ENCODE measurements around the gene PLOD1. TPM values are rescaled to one million over a fixed set of nuclear protein-coding genes. Genes with fewer than 3 reads are reported as not detected.
"Not testable (repeated sequence)": the region's sequence is repeated elsewhere in the genome, so short reads cannot be mapped to it uniquely, and the experiment has no call there.

Gene PLOD1
- total RNA-seq, 1 donor from 2014 or later: 23.7 TPM

DNA sequence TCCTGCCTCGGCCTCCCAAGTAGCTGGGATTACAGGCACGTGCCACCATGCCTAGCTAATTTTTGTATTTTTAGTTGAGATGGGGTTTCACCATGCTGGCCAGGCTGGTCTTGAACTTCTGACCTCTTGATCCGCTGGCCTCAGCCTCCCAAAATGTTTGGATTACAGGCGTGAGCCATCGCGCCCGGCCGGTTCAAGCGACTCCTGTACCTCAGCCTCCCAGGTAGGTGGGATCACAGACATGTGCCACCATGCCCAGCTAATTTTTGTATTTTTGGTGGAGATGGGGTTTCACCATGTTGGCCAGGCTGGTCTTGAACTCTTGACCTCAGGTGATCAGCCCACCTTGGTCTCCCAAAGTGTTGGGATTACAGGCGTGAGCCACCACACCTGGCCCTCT lies 1.2 kb downstream of the PLOD1 start:
- intact Hi-C loops (cut with micrococcal nuclease): not testable (repeated sequence)

DNA sequence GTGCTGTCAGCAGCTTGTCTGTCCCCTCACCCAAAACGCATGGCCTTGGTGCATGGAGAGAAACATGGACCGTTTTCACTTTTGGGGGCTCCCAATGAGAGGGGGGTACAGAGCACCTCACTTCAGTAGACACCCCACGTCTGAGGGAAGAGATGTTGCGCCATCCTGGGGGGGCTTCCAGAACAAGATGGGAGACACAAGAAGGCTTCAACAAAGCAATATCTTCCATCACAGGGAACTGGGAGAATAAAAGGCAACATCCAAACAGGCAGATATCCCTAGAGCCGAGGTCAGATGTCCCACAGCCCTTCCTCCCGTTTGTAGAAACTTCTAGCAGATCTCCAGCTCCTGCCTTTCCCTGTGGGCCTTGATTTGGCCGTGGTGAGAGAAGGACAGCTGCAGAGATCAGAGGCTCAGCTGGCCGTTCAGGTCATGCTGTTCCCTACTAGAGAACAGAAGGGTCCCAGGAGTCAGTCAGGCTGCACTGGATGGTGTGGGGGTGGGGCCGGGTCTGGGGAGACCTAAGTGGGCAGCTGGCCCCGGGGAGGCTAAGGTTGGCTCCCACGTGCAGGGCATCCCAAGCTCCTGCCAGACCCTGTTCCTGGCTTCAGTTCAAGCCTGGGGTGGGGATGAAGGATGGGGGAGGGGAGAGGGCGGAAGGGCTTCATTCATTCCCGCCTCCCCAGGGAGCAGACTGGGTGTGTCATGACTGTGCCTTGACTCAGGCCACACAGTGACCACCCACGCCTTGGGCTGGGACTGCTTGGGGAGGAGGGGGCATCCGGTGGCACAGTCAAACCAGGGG lies 4.4 kb downstream of the PLOD1 start:
- intact Hi-C loops (cut with micrococcal nuclease): no loop called here

DNA sequence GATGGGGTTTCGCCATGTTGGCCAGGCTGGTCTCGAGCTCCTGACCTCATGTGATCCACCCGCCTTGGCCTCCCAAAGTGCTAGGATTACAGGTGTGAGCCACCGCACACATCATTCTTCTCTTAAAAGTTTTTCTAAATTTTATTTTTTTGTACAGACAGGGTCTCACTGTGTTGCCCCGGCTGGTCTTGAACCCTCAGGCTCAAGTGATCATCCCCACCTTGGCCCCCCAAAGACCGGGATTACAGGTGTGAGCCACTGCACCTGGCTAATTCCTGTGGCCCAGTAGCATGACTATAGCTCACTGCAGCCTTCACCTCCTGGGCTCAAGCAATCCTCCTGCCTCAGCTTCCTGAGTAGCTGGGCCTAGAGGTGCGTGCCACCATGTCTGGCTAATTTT lies 5.3 kb downstream of the PLOD1 start:
- intact Hi-C loops (cut with micrococcal nuclease): not testable (repeated sequence)

DNA sequence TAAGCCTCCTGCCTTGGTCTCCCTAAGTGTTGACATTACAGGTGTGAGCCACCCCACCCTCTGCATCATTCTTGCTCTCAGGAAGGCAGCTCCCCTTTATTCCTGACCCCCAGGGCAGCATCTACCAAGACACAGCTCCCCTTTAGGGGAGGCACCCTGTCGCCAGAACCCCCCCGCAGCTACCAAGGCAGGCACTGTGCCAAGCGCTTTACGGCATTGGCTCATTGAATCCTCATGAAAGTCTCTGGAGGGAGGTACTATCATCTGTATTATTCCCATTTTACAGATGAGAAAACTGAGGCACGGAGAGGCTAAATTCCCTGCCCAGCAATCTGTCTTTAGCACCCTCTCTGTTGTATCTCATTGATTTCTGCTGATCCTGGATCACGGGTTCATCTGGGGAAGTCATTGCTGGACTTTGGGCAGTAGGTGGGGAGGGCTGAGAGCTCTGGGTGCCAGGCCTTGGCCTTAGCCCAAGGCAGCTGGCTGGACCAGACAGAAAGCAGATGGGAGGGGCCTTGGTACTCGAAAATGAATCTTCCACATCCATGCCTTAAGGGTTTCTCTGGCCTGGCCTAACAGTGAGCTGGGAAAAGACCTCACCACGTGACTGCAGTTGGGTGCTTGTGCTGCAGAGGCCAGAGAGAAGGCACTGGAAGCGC lies 5.9 kb downstream of the PLOD1 start:
- intact Hi-C loops (cut with micrococcal nuclease): no loop called here

DNA sequence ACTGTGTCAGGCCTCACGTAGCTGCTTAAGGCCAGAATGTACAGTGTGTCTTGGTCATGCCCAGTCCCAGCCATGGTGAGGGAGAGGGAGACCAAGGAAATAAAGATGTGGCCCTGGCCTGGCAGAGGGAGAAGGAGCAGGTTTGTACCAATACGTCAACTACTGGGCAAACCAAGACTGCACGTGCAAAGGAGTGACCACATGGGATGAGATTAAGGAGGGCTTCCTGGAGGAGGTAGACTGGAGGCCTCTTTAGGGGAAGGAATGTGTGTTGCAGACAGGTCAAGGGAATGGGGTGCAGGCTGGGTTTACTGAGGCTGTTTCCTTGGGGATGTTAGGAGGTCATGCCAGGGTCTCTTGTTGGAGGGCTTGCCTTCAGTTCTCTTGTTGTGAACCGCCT lies 7.8 kb downstream of the PLOD1 start:
- intact Hi-C loops (cut with micrococcal nuclease): no loop called here

DNA sequence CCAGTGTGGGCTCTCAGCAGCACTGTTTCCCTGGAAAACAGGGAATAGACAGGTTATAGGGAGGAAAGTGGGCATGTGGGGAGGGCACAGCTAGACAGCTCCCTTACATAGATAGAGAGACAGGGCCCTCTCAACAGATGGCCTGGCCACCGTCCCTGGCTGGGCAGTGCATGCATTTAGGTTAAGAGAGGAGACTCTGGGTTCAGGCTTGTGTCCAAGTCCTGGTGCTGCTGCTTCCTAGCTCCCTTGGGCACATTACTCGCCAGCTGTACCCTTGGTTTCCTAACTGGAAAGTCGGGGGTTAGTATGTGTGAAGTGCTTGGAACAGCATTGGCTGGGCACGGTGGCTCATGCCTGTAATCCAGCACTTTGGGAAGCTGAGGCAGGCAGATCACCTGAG lies 9.1 kb downstream of the PLOD1 start:
- intact Hi-C loops (cut with micrococcal nuclease): no loop called here

DNA sequence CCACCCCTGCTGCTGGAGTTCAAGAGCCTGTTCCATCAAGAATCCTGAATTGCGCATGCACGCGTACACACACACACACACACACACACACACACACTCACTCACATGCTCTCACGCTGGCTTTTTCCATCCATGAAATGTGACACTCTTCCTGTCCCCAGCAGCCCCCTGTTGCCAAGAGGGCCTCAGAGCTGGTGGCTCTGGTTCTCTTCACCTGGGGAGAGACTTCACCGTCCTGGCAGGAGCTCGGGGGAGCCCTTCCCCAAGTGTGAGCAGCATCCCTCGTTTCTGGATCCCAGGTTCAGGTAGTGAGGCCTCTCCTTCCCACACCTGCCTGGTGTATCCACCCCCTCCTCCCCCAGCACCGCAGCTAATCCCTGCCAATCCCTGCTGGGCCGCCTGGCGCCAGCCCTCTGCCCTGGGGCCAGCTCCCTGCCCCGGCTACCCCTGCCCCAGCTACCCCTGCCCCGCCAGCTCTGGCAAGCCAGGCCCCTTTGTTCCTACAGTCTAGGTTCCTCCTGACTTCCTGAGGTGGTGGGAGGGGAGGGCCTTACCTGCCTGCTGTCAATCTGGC lies 9.9 kb downstream of the PLOD1 start:
- intact Hi-C loops (cut with micrococcal nuclease): no loop called here

DNA sequence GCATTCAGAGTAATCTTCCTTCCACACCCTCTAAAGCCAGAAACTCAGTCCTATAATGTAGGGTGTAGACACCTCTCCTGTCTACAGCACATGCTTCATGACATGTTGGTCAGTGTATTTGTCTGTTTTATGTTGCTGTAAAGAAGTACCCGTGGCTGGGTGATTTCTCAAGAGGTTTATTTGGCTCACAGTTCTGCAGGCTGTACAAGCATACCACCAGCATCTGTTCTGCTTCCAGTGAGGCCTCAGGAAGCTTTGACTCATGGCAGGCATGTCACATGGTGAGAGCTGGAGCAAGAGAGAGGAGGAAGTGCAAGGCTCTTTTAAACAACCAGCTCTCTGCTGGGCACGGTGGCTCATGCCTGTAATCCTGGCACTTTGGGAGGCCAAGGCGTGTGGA lies 12.1 kb downstream of the PLOD1 start:
- intact Hi-C loops (cut with micrococcal nuclease): no loop called here

DNA sequence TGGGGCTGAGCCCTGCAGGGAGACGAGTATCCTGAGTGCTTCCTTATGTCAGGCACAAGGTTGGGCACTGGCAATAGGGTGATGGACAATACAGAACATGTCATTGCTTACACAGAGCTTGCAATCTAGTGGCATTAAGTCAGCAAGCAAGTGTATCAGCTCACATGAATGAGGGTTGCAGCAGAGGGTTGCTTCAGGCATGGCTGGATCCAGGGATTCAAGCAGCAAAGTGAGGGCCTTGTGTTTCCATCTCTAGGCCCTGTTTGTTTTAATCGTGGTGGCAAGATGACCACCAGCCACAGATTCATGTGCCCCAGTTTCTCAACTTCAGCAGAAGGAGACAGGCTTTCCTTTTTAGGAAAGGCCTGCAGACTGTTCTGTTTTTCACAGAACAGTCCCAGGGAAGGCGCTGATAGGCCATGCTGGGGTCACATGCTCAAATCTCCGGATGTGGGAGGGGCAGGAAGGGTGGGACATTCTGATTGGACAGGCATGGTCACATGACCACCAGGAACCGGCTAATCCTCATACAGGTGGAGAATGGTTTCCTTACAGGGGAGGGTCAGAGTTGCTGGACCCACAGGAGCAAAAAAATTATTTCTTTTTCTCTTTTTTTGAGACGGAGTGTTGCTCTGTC lies 14.4 kb downstream of the PLOD1 start:
- intact Hi-C loops (cut with micrococcal nuclease): no loop called here

DNA sequence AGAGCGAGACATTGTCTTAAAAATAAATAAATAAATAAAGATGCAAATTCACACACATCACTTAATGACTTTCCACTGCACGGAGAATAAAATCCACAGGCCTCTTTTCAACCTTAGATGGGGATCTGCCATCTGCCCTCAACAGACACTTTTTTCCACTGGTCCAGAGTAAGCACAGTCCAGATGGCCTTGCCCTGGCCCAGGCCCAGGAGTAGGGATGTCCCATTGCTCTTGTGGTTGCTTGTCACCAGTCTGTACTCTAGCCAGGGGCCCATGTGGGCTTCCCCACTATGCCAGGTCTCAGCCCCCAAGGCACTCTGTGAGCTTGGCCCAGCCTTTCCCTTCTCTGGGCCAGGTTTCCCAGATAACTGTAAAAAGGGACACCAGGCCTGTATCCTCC lies 17.4 kb downstream of the PLOD1 start:
- intact Hi-C loops (cut with micrococcal nuclease): no loop called here

DNA sequence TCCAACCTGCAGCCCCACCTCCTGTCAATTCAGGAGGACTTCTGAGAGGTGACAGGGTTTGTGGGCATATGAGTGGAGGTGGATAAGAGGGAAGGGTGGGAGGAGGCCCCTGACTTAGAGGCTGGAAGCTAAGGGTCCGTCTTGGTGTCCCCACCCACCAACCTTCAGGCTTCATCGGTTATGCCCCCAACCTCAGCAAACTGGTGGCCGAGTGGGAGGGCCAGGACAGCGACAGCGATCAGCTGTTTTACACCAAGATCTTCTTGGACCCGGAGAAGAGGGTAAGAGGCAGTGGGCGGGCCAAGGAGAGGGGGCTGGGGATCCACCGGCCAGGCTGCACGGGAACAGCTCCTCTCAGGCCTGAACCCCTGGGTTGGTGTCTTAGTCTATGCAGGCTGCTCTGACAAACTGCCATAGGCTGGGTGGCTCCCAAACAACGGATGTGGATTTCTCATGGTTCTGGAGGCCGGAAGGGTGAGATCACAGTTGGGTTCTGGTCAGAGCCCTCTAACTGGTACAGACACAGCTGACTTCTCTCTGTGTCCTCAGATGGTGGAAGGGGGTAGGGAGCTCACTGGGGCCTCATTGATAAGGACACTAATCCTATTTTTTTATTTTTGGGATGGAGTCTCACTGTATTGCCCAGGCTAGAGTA lies 18.1 kb downstream of the PLOD1 start:
- intact Hi-C loops (cut with micrococcal nuclease): no loop called here

DNA sequence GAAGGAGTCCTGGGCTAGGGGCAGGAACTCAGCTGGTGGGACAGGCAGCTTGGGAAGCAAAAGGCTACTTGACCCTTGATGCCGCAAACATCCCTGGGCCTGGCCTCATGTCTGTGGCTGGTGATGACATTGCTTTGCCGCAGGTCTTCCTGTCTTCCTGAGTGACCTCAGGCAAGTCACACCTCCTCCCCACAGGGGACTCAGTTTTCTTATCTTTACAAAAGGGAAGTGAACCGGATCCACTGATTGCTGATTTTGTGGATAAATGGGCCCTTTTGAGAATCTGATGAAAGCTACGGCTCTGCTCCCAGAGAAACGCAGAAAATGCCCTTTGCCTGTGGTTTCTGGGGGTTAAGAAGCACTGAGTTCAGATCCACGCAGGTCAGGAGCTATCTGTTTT lies 20.7 kb downstream of the PLOD1 start:
- intact Hi-C loops (cut with micrococcal nuclease): no loop called here

DNA sequence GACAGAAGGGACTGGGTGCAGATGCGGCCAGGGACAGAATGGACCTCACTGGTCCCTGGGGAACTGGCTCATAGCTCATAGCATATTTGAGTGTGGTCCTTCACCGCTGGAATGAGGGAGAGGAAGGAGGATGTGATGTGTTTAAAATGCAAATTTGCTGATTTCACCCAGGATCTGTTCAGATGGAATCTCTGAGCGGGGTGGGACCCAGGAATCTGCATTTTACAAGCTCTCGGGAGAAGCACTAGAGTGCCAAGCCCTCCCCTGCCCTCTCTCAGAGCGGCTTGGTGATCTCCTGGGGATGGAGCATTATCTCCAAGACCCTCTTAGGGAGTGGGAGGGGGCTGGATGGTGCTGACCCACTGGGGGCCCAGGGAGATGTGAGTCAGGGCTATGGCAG lies 22.9 kb downstream of the PLOD1 start:
- intact Hi-C loops (cut with micrococcal nuclease): no loop called here

DNA sequence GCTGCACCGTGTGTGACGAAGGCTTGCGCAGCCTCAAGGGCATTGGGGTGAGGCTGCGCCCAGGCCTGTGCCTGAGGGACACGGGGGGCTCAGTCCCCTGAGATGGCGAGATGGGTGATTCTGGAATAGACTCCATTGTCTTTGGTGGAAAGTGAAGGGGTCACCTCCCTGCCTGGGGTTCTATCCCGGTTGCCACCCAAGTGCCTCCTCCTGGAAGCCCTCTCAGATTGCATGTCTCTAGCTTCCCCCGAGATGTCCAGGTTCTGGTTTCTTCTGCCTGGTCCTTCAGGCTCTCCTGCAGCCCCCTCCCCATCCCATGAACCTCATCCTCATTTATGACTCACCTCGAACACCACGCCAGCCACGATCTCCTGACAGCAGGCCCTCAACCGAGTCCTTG lies 23.4 kb downstream of the PLOD1 start:
- intact Hi-C loops (cut with micrococcal nuclease): no loop called here

DNA sequence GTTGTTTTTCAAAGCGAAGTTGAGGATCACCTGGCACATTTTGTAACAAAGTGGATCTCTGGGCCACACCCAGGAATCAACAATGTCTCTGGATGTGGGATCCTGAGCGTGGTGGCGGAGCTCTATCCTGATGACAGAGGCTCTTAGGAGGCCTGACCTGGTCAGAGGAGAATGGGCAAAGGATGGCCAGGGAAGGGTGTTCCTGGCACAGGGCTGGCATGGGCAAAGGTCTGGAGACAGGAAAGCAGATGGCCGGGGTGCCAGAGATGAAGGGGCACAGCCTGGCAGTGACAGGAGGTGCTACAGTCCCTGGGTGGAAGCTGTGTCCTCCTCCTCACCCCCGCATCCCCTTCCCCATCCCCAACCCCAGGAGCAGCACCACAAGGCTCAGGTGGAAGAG lies 25.8 kb downstream of the PLOD1 start:
- intact Hi-C loops (cut with micrococcal nuclease): no loop called here

DNA sequence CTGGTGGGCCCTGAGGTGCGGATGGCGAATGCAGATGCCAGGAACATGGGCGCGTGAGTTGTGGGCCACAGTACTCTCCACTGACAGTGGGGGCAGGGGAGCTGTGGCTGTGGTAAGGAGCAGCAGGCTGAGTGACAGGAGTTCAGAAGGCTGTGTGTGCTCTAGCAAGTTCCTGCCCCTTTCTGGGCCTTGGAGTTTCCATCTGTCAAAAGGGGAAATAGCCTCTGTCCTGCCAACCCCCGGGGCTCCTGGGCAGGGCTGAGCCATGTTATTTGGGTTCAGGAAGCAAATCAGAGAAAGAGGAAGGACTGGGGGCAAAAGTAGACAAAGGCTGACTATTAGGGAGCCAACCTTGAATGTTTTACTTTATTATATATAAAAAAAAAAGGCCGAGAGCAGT lies 26.2 kb downstream of the PLOD1 start:
- intact Hi-C loops (cut with micrococcal nuclease): no loop called here

DNA sequence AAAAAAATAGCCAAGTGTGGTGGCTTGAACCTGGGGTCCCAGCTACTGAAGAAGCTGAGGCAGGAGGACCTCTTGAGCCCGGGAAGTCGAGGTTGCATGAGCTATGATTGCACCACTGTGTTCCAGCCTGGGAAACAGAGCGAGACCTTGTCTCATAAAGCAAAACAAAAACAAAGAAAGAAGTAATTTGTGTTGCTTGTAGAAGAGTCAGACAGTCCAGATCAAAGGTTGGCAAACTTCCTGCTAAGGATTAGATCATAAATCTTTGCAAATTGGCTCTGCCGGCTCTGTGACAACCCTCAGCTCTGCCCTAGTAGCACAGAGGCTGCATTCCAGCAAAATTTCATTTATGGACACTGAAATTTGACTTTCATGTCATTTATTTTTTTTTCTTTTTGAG lies 26.7 kb downstream of the PLOD1 start:
- intact Hi-C loops (cut with micrococcal nuclease): no loop called here

DNA sequence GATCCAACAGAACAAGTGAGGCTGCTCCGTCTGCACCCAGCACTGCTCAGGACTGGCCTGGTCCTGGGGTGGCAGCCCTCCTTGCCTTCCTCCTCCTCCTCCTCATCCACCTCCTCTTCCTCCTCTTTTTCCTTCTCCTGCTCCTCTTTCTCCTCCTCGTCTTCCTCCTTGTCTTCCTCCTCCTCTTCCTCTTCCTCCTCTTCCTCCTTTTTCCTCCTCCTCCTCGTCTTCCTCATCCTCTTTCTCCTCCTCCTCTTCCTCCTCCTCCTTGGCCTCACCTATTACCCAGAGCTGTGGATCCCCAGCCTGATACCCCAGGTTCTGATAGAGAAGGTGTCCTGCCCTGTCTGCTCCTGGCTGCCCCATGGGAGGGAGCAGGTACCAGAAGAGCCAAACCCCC lies 29.1 kb downstream of the PLOD1 start:
- intact Hi-C loops (cut with micrococcal nuclease): no loop called here

DNA sequence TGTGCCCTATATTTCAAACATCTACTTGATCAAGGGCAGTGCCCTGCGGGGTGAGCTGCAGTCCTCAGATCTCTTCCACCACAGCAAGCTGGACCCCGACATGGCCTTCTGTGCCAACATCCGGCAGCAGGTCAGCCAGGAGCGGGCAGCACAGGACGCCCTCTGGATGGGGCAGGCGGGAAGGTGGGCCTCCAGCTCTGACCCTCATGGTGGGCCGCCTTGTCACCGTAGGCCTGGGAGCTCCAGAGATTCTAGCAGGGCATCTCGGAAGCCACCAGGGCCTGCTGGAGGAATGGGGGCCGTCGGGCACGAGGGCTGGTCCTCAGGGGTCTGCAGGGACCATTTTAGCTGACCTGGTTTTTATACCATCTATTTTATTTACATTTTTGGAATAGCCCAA lies 30.1 kb downstream of the PLOD1 start:
- intact Hi-C loops (cut with micrococcal nuclease): no loop called here

DNA sequence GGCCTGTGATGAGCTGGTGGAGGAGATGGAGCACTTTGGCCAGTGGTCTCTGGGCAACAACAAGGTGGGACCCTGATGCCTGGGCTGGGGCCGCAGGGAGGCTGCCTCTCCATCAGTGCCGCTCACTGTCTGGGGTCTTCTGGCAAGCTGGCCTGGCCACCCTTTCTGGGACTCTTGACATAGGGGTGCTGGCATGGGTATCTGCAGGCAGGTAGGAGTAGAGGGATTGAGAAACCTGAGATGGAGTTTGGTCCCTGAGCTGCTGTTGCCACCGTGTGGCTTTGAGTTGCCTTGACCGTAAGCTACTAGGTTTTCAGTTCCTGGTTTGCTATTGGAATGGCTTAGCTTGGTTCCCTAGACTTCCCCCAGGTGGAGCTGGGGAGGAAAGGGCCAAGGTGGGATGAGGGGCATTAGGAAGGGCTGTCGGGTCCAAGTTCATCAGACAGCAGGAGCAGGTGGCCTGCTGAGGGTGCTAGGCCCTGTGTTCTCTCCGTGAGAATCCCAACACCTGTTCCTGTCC lies 32.6 kb downstream of the PLOD1 start:
- intact Hi-C loops (cut with micrococcal nuclease): no loop called here

DNA sequence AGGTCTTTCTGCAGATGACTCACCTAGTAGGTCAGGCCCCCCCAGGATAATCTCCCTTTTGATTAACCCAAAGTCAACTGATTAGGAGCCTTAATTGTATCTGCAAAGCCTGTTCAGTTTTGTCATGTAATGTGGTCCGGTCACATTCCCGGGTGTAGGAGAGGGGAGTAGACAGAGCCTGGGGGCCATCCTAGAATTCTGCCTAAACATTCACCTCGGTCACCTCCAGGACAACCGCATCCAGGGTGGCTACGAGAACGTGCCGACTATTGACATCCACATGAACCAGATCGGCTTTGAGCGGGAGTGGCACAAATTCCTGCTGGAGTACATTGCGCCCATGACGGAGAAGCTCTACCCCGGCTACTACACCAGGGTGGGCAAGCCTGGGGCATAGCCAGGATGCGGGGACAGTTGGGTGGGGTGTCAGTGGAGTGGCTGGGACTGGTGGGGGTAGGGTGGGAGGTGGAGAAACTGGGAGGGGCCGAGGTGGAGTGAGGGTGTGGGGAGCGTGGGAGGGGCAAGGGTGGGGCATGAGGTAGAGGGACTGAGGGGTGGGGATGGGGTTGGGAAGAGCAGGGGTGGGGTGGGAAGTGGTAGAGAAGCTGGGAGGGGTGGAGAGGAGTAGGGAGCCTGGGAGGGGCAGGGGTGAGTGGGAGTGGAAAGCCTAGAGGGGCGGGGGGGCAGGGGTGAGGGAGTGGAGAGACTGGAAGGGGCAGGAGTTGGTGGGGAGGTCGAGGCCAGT lies 36.1 kb downstream of the PLOD1 start:
- intact Hi-C loops (cut with micrococcal nuclease): no loop called here

Data from T-helper 2 cell treated with Interferon-gamma antibody and Interleukin-4, amounts not matched to agents 100 ng/mL and 5 ng/mL, for 36 hours (primary cell).